ENCODE data around the gene CTSO.
"Not testable (repeated sequence)": the region's sequence is repeated elsewhere in the genome, so short reads cannot be mapped to it uniquely, and the experiment has no call there.

CTSO gene

GRCh38 chr4:155907556-155907955, 46.1 kb downstream of the CTSO start:
- DNase-seq (ENCODE audit: low read depth): no peak

- peak; percentile 98 for DNase-seq (ENCODE audit: low read depth)
Measured at GRCh38 chr4:155906554-155907247, 47.0 kb downstream of the CTSO start.

GRCh38 chr4:155904331-155904730, 49.3 kb downstream of the CTSO start:
- no peak for DNase-seq (ENCODE audit: low read depth)

GRCh38 chr4:155903453-155903852, 50.2 kb downstream of the CTSO start, which contains the start of gene TDO2:
Gene TDO2, plus strand, starts transcription at chr4:155903696. Its CDS starts 63 bp downstream, at chr4:155903759.
- no peak for DNase-seq (ENCODE audit: low read depth)

- no peak for DNase-seq (ENCODE audit: low read depth)
Measured at GRCh38 chr4:155901013-155901412, 52.7 kb downstream of the CTSO start.

GRCh38 chr4:155900381-155900780, 53.3 kb downstream of the CTSO start:
- DNase-seq (ENCODE audit: low read depth): peak; percentile 44

GRCh38 chr4:155899891-155900290, 53.8 kb downstream of the CTSO start:
- no peak for DNase-seq (ENCODE audit: low read depth)

GRCh38 chr4:155898371-155898770, 55.3 kb downstream of the CTSO start:
- not testable (repeated sequence) for DNase-seq (ENCODE audit: low read depth)

- no peak for DNase-seq (ENCODE audit: low read depth)
Measured at GRCh38 chr4:155891058-155891457, 62.6 kb downstream of the CTSO start.

GRCh38 chr4:155889946-155890345, 63.7 kb downstream of the CTSO start:
- no peak for DNase-seq (ENCODE audit: low read depth)

GRCh38 chr4:155889031-155889793, 64.5 kb downstream of the CTSO start:
- peak; percentile 94 for DNase-seq (ENCODE audit: low read depth)

- DNase-seq (ENCODE audit: low read depth): no peak
Measured at GRCh38 chr4:155887847-155888570, 65.7 kb downstream of the CTSO start.

GRCh38 chr4:155887045-155887444, 66.6 kb downstream of the CTSO start:
- no peak for DNase-seq (ENCODE audit: low read depth)

- no peak for DNase-seq (ENCODE audit: low read depth)
Measured at GRCh38 chr4:155885666-155886065, 68.0 kb downstream of the CTSO start.

GRCh38 chr4:155883895-155884294, 69.8 kb downstream of the CTSO start:
- no peak for DNase-seq (ENCODE audit: low read depth)

- no peak for DNase-seq (ENCODE audit: low read depth)
Measured at GRCh38 chr4:155881555-155881954, 72.1 kb downstream of the CTSO start.

GRCh38 chr4:155879767-155880166, 73.9 kb downstream of the CTSO start:
- no peak for DNase-seq (ENCODE audit: low read depth)

GRCh38 chr4:155878611-155879010, 75.1 kb downstream of the CTSO start:
- no peak for DNase-seq (ENCODE audit: low read depth)

GRCh38 chr4:155877971-155878370, 75.7 kb downstream of the CTSO start:
- DNase-seq (ENCODE audit: low read depth): no peak

GRCh38 chr4:155875878-155876277, 77.8 kb downstream of the CTSO start:
- DNase-seq (ENCODE audit: low read depth): no peak
